ENCODE results near the gene ENOX2. TPM values are rescaled to one million over a fixed set of nuclear protein-coding genes. Genes with fewer than 3 reads are reported as not detected.

Gene ENOX2
- total RNA-seq, 4 donors from 2014 or later, result 1.5 to 10.4 (median 4.6) TPM

- H3K4me1 ChIP-seq, result no peaks in the 10 kb centered on the region
- H3K27ac ChIP-seq, result no peak overlapping the region
- WGBS, 2 donors (ENCODE audit: low coverage in 1 of 2), result 61 to 71% methylated on average over 1 to 4 of the region's 4 CpGs
- no peak overlapping the region for H3K4me3 ChIP-seq
- no peaks in the 10 kb centered on the region for H3K36me3 ChIP-seq
- no peak for DNase-seq
- intact Hi-C loops (cut with DNase I; ENCODE audit: low total_unique reads) (no loop called here), in situ Hi-C loops (cut with MboI; ENCODE audit: low pct_ligation_motif_present in 1 of 4, low pct_unique_long_range_greater_than_20kb in 1 of 4, low sequenced_read_pairs in 3 of 4) (no loop called here)
- H3K27me3 ChIP-seq, result no peaks in the 10 kb centered on the region
- TF ChIP-seq POLR2A (IDR thresholded peaks at IDR 0.05) (no peak), CTCF (IDR thresholded peaks at IDR 0.05) (no peak), POLR2AphosphoS5 (IDR thresholded peaks at IDR 0.05) (no peak), EP300 (IDR thresholded peaks at IDR 0.05; ENCODE audit: low read depth) (no peak)
- no peaks in the 10 kb centered on the region for H3K9me3 ChIP-seq
Measured at GRCh38 chrX:130772776-130773143, 130.2 kb downstream of the ENOX2 start.

GRCh38 chrX:130772105-130772775 is 130.8 kb downstream of the ENOX2 start:
- intact Hi-C loops (cut with DNase I; ENCODE audit: low total_unique reads) (no loop called here), in situ Hi-C loops (cut with MboI; ENCODE audit: low pct_ligation_motif_present in 1 of 4, low pct_unique_long_range_greater_than_20kb in 1 of 4, low sequenced_read_pairs in 3 of 4) (no loop called here)
- Histone ChIP-seq H3K4me3 (no peak overlapping the region), H3K36me3 (no peaks in the 10 kb centered on the region), H3K27ac (no peak overlapping the region), H3K27me3 (no peaks in the 10 kb centered on the region), H3K4me1 (no peaks in the 10 kb centered on the region), H3K9me3 (no peaks in the 10 kb centered on the region)
- no peak for DNase-seq
- TF ChIP-seq POLR2A (IDR thresholded peaks at IDR 0.05) (no peak), POLR2AphosphoS5 (IDR thresholded peaks at IDR 0.05) (no peak), EP300 (IDR thresholded peaks at IDR 0.05; ENCODE audit: low read depth) (no peak), CTCF (IDR thresholded peaks at IDR 0.05) (no peak)
- 65 to 73% methylated on average over 3 to 4 of the region's 4 CpGs for WGBS, 2 donors (ENCODE audit: low coverage in 1 of 2)

GRCh38 chrX:130771648-130772047 is 131.4 kb downstream of the ENOX2 start:
- Histone ChIP-seq H3K27me3 (no peaks in the 10 kb centered on the region), H3K27ac (no peak overlapping the region), H3K4me3 (no peak overlapping the region), H3K9me3 (no peaks in the 10 kb centered on the region), H3K4me1 (no peaks in the 10 kb centered on the region), H3K36me3 (no peaks in the 10 kb centered on the region)
- TF ChIP-seq POLR2A (IDR thresholded peaks at IDR 0.05) (no peak), CTCF (IDR thresholded peaks at IDR 0.05) (no peak), POLR2AphosphoS5 (IDR thresholded peaks at IDR 0.05) (no peak)
- WGBS, 2 donors (ENCODE audit: low coverage in 1 of 2), result 61% methylated on average over 1 of the region's 1 CpG; no CpG with 5 or more reads in 1 of the 2 donors
- no peak for DNase-seq
- in situ Hi-C loops (cut with MboI; ENCODE audit: low pct_ligation_motif_present in 1 of 4, low pct_unique_long_range_greater_than_20kb in 1 of 4, low sequenced_read_pairs in 3 of 4), result no loop called here
- intact Hi-C loops (cut with DNase I; ENCODE audit: low total_unique reads), result no loop called here

- Histone ChIP-seq H3K4me3 (no peak overlapping the region), H3K27me3 (no peaks in the 10 kb centered on the region), H3K36me3 (no peaks in the 10 kb centered on the region), H3K27ac (no peak overlapping the region), H3K4me1 (no peaks in the 10 kb centered on the region), H3K9me3 (no peaks in the 10 kb centered on the region)
- intact Hi-C loops (cut with DNase I; ENCODE audit: low total_unique reads) (no loop called here), in situ Hi-C loops (cut with MboI; ENCODE audit: low pct_ligation_motif_present in 1 of 4, low pct_unique_long_range_greater_than_20kb in 1 of 4, low sequenced_read_pairs in 3 of 4) (no loop called here)
- WGBS, 2 donors (ENCODE audit: low coverage in 1 of 2), result 67% methylated on average over 2 of the region's 2 CpGs; no CpG with 5 or more reads in 1 of the 2 donors
- TF ChIP-seq EP300 (IDR thresholded peaks at IDR 0.05; ENCODE audit: low read depth), result no peak
- TF ChIP-seq CTCF (IDR thresholded peaks at IDR 0.05), result no peak
- TF ChIP-seq POLR2AphosphoS5 (IDR thresholded peaks at IDR 0.05), result no peak
- no peak for TF ChIP-seq POLR2A (IDR thresholded peaks at IDR 0.05)
- no peak for DNase-seq
Measured at GRCh38 chrX:130771230-130771629, 131.8 kb downstream of the ENOX2 start.
